Stimulated activated CD8-positive, alpha-beta memory T cell treated with anti-CD3 and anti-CD28 coated beads, Interleukin-15, amount 100 ng/mL, for 48 hours (primary cell): ENCODE measurements around the gene TGFBR1.

Experiments used
- DNase-seq, 2 donors: peaks; one replicate each; pipeline ENCODE4 v3.0.0-alpha.2; 2020; ENCODE audit warnings: low read depth in 2 of 2

TGFBR1 gene

DNA sequence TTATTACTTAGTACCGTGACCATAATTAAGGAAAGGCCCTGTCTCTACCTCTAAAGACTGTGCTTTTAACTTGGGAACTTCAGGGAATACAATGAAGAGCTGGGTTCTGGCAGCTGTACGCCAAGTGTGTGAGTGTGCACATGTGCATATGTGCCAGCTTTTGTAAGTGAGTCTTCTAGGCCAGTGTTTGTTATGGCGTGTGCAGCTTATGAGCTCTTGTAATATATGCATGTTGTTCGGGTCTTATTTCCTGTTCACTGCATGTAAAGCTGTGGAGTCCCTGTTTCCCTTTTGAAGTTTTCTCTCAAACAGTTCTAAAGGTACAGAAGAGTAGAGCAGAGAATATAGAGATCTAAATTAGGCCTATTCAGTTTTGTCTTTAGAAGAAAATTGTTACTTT is 30.5 kb downstream of the TGFBR1 start:
- DNase-seq: no peak

DNA sequence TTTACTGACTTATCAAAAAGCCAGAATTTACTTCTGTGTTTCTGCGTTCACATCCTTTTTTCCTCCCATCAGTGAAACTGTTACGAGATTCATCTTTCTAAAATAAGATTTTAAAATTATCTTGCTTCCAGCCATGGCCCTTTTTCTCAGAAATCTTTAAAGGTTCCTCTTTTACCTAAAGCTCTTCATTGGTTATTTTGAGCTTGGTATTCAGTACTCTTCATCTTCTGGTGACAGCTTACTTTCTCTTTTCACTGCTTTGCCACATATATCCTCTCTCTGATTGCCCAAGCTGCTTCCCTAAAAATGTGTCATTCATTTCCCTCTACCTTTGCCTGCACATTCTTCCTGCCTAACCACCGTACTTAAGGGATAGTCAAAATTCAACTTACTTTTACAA is 32.3 kb downstream of the TGFBR1 start:
- DNase-seq: no peak

DNA sequence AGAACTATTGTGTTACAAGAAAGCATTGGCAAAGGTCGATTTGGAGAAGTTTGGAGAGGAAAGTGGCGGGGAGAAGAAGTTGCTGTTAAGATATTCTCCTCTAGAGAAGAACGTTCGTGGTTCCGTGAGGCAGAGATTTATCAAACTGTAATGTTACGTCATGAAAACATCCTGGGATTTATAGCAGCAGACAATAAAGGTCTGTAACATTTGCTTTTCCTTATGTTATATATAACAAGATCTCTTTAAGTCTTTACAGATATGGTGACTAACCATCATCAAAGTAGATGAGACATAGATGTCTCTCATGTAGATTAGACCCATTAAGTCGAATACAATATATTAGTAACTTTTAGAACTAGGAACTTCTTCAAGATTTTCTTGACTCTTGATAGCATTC is 33.0 kb downstream of the TGFBR1 start:
- no peak for DNase-seq

DNA sequence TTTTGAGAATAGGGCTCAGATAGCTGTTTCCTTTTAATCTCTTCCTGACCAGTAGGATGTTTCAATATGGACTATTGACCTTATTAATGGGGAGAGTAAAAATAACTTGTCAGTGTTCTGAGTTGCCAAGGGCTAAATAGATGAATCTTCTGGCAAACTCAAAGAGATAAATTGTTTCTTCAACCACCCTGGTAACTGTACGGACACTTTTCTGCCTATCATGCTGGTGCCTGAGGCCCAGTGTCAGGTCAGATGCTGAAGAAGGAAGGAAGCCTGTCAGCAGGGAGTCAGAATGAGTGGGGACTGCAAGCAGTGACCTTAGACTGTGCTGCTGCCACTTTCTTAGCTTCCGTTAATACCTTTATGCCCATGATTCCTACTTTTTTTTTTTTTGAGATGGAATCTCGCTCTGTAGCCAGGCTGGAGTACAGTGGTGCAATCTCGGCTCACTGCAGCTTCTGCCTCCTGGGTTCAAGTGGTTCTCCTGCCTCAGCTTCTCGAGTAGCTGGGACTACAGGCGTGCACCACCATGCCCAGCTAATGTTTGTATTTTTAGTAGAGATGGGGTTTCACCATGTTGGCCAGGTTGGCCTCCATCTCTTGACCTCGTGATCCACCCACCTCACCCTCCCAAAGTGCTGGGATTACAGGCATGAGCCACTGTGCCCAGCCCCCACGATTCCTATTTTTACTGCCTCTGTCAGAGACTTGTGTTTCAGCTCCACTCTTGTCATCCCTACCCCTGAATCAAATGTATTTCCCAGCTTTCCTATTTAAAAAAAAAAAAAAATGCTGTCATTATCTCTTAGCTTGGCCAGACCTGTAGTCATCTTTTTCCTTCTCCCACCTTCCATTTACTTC is 33.7 kb downstream of the TGFBR1 start:
- DNase-seq: no peak

DNA sequence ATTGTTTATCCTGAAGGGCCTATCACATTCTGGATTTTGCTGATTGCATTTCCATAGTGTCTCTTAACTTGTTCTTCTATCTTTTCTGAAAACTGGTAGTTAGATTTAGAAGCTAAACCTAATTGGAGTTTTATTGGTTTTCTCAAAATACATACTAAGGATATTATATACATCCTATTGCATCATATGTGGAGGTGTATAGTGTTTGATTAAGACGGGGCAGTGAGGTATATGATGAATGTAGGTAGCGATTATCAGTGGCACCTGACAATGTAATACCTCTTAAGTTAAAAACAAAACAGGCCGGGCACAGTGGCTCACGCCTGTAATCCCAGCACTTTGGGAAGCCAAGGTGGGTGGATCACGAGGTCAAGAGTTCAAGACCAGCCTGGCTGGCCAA is 35.0 kb downstream of the TGFBR1 start:
- DNase-seq: no peak

DNA sequence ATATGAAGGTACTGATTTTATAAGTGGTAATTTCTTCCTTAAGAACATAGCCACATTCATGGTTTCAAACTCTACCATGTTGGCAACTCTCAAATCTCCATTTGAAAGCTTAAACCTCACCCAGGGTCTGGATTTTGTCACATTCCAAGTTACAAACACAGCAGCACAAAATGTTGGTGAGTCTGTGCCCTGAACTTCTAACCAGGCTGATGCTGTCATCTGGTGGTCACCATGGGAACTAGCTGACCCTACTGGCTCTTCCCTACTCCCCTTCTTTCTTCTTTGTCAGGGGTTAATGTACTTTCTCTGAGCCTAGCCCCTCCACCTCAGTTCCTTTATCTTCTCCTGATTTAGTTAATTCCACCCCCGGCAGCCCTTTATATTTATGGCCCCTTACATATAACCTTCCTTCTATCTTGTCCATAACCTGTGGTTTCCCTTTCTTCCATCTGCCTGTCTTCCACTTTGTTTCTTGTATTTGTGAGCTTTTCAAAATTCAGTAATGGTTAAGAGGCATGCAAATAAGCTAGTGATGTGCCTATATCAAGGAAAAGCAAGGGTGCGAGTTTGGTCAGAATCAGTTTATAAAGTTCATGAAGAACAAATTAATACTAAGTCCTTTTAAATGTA is 35.9 kb downstream of the TGFBR1 start:
- no peak for DNase-seq

DNA sequence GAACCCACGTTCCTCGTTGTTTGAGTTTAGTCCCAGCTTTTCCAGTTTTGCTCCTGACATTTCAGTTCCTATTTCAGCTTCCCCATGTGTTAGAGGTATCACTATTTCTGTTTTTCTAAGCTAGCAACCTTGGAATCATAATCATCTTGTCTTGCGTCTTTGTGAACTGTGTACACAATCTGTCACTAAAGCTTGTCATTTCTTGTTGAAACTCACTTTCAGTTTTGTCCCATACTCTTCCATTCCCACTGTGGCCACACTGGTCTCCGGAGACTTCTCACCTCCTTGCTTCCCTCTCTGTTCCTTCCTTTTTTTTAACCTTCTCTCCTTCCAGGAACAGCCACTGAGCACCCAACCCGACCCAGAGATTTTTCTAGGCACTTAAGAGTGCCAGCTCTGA is 36.9 kb downstream of the TGFBR1 start:
- DNase-seq: no peak

DNA sequence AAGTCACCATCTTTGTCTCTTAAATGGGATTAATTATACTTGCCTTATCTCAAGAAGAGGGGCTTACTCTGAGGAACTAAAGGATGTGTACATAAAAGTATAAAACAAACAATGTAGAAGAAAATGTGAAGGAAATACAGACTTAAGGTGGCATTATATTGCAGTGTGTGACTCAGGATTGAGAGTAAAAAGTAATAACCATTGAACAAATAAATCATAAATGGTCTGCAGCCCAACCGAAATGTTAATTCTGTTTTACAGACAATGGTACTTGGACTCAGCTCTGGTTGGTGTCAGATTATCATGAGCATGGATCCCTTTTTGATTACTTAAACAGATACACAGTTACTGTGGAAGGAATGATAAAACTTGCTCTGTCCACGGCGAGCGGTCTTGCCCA is 37.4 kb downstream of the TGFBR1 start:
- DNase-seq: no peak

DNA sequence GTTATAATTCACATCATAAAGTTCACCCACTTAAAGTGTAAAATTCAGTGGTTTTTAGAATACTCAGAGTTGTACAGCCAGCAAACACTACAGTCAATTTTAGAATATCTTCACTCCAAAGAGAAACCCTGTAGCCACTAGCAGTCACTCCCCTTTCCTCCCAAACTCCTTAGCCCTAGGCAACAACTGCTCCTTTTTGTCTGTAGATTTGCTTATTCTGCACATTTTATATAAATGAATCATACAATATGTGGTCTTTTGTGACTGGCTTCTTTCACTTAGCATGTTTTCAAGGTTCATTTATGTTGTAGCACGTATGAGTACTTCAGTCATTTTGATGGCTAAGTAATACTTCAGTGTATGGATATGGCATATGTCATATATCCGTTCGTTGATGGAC is 38.7 kb downstream of the TGFBR1 start:
- no peak for DNase-seq

DNA sequence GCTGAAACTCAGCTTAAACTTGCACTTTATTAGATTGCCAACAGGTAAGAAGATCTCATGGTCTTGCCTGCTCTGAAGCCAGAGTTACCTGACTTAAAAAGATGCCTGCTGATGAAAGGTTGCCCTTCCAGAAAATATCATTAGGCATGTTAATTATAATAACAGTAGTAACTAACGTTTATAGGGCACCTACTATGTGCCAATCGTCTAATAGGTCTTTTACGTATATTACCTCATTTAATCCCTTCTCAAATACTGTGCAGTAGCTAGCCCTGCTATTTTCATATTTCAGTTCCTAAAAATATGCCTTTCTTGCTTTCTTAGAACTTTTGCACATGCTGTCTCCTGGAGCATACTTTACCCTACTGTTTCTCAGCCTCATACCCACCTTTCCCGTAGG is 40.1 kb downstream of the TGFBR1 start:
- no peak for DNase-seq

DNA sequence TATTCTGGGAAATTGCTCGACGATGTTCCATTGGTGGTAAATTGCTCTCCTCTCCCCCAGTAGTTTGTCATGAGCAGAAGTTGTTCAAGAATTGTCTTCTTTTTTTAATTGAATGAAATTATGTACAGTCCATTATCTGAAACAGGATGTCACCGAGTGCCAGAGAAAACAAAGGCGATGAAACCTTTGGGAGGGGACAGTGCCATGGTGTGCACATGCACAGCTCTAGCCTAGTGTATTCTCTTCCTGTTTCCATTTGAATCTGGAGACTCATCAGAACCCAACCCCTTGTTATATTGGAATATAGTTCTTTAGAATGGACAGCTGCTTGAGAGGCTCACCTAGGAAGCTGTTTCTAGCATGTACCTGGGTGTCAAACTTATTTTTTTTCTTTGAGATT is 41.7 kb downstream of the TGFBR1 start:
- no peak for DNase-seq

DNA sequence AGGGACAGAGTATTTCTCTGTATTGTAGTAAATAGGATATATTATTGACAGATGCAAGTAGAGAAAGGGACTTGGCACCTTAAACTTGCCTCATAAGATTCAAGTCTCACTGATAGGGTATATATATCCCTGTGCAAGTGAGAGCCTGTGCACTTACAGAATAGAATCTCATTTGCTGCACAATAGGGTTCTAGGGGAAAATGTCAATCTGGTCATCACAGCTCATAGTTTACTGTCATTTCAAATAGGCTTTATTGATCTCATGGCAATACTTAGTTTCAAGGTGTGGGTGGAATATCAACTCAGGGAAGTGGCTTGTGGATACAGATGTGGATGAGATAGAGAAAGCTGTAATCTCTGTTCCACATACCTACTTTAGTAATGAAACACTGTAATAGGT is 42.3 kb downstream of the TGFBR1 start:
- DNase-seq: no peak

DNA sequence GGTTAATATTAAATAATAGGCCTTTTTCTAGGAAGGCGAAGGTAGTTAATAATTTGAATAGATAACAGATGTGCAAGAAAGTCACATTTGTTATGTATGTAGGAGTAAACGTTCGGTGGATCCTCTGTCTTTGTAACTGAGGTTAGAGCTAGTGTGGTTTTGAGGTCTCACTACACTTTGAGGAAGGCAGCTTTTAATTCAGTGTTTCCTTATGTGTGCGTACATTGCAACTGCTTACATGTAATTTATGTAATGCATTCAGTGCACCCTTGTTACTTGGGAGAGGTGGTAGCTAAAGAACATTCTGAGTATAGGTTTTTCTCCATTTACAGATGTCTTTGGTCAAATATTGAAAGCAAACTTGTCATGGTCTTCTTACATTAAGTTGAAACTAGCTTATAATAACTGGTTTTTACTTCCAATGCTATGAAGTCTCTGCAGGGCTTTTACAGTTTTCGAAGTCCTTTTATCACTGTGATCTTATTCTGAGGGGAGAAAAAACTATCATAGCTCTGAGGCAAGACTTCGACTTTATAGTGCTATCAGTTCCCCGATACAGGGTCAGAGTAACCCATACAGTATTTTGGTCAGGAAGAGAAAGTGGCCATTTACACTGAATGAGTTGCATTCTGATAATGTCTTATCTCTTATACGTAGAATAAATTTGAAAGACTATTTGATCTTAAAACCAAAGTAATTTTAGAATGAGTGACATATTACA is 45.7 kb downstream of the TGFBR1 start:
- DNase-seq: no peak

DNA sequence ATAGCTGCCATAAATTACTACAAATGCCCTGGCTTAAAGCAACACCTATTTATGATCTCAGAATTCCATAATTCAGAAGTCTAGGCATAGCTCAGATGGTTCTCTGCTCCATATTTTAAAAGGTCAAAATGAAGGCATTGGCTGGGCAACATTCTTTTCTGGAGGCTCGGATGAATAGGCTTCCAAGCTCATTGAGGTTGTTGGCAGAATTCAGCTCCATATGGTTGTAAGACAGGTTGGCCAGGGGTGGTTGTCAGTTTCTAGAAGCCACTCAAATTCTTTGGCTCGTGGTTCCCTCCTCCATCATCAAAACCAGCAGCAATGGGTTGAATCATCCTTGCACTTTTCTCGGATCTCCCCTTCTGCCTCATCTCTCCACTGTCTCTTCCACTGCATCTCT is 49.4 kb downstream of the TGFBR1 start:
- DNase-seq: no peak

DNA sequence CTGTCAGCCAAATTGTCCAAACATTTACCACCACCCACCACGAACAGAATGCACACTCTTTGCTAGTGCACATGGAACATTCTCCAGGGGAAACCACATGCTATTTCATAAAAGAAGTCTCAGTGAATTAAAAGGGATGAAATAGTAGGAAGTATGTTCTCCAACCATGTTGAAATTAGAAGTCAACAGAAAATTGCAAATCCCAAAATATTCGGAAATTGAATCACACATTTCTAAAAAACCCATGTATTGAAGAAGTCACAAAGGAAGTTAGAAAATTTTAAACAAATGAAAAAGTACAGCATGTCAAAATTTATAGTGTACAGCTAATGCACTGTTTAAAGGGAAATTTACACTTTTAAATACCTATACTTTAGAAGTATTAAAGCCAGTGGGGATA is 50.8 kb downstream of the TGFBR1 start:
- no peak for DNase-seq

DNA sequence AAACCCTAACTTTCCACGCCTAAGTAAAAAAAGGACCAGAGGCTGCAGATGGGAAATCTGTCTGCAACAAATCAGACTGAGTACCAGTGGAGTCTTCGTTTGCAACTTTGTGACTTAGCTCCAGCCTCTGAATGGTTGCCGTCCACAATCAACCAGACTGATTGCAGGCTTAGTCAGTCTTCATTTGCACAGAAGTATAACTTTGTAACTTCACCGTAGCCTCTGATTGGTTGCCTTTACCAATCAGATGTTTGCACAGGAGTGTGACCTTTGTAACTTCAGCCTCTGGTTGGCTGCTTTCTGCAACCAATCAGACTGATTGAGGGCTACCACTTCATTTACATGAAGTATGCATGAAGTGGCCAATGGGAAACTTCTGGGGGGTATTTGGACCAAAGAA is 53.7 kb downstream of the TGFBR1 start:
- DNase-seq: no peak

DNA sequence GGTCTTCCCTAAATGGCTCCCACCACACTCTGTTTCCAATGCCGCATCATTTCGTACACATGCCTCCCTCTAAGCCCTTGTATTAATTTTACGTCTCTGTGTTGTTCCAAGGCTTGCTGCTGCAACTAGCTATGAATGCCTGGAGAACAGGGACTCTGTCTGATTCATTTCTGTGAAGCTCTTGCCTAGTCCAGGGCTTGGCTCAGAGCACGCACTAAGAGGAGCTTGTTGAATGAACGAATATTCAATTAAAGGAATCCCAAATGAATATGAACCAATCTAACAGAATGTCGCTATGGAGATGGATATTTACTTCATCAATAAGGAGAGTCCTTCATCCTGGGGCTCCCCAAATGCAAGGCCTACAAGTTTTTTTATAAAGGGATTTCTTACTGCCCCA is 55.3 kb downstream of the TGFBR1 start:
- no peak for DNase-seq

DNA sequence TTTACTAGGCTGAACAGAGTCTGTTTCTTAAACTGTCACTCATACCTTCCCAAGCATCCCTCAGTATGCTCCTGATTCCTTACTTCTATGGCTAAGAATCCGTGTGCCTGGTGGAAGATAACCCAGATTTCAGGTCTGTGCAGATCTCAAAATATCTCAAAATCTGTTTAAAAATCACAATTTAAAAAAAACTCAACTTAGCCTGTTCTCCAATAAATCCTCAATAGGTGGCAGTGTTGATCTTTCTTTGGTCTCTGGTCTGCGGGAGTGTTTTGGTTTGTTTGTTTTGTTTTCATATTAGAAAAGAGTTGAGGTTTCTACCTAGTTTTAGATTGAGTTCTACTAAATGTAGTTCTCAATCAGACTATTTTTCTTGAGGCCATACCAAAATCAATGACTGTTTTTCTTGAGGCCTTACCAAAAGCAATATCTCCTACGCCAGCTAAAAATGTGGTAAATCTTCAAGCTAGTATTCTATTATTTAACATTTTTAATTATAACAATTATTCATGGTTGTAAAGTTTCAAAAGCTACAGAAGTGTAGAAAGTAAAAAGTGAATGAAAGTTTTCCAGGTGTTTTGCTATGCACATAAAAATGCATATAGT is 57.9 kb downstream of the TGFBR1 start:
- DNase-seq: no peak

DNA sequence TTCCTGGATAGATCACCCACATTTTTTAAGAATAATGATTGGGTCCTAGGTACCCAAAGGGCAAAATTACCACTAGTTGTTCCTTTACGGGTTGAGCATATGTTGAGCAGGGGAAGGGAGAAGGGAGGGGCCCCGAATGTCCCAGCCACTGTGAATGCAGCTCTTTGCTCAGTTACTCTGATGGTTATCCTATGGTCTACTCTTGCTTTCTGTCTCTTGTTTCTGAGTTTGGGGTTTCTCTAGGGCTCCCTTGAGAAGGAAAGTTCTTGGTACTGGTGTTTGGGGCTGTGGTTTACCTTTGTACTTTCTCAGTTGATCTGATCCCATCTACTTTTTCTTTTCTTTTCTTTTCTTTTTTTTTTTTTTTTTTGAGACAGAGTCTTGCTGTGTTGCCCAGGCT is 61.2 kb downstream of the TGFBR1 start:
- no peak for DNase-seq

DNA sequence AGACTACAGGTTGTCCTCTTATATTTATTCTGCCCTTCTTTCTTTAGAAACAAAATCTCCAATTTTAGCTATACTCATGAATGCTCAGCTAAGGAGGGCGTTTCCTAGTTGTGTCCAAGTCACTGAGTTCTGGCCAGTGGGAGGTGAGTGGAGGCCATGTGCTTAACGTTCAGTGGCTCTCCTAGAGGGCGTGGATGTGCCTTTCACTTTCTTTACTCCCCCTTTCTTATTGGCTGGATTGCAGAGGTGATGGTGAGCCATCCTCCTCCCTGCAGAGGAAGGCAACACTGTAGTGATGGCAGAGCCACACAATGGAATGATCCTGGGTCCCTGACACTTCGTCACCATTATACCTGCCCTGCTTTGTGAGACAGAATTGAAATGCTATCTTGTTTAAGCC is 62.2 kb downstream of the TGFBR1 start:
- no peak for DNase-seq

DNA sequence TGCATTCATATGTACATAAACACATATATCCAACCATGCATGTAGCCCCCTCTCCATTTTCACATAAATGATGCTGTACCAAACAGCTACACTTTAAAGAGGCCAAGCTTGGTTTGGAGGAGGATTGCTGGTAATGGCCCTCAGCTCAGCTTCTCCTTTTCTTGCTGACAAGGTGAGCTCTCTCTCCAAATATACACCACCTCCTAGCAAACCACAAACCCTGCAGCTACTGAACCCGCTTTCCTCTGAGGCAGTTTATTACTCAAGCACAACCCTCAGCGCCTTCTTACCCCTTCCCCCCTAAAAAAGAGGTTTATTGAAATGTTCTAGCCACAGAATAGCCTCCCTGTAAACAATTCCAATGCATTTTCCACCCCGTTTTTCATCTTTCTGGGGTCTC is 62.8 kb downstream of the TGFBR1 start:
- no peak for DNase-seq

DNA sequence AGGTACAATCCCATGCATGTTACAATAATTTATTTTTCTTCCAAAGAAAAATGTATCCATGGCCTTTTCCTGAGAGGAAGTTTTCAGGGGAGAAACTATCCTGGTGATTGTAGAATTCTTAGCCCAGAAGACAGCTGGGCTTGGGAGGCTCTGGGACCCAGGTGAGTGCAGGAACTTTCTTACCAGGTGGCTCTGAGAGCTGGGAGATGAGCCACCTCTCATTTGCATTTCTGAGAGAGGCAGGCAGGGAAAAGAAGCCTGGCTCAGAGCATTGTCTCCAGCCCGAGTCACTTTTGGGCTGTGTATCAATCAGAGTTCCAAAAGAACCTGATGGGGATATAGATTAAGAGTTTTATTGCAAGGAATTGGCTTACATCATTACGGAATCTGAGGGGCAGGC is 64.2 kb downstream of the TGFBR1 start:
- DNase-seq: no peak
